T-helper 2 cell treated with Interferon-gamma antibody and Interleukin-4, amounts not matched to agents 5 μg/mL and 100 μg/mL, for 36 hours (primary cell): ENCODE data around the gene STYK1.

Experiments used
- DNase-seq: peaks from one replicate; pipeline ENCODE4 v3.0.0; 2021; ENCODE audit warnings: low spot score
- H3K27ac Mint-ChIP-seq: one replicate; pipeline ENCODE4 v1.8.0; 2021; ENCODE audit warnings: mild to moderate bottlenecking, mixed read lengths
- H3K27me3 Mint-ChIP-seq: one replicate; pipeline ENCODE4 v1.8.0; 2021; ENCODE audit warnings: low read depth, mixed read lengths
- H3K36me3 Mint-ChIP-seq: one replicate; pipeline ENCODE4 v1.8.0; 2021; ENCODE audit warnings: low read depth, mixed read lengths
- H3K4me1 Mint-ChIP-seq: one replicate; pipeline ENCODE4 v1.8.0; 2021; ENCODE audit warnings: low read depth, mixed read lengths
- H3K4me3 Mint-ChIP-seq: one replicate; pipeline ENCODE4 v1.8.0; 2022; ENCODE audit warnings: mild to moderate bottlenecking, moderate library complexity, mixed read lengths
- H3K9me3 Mint-ChIP-seq: one replicate; pipeline ENCODE4 v1.8.0; 2021; ENCODE audit warnings: mixed read lengths

STYK1 gene, protein sequence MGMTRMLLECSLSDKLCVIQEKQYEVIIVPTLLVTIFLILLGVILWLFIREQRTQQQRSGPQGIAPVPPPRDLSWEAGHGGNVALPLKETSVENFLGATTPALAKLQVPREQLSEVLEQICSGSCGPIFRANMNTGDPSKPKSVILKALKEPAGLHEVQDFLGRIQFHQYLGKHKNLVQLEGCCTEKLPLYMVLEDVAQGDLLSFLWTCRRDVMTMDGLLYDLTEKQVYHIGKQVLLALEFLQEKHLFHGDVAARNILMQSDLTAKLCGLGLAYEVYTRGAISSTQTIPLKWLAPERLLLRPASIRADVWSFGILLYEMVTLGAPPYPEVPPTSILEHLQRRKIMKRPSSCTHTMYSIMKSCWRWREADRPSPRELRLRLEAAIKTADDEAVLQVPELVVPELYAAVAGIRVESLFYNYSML

DNA sequence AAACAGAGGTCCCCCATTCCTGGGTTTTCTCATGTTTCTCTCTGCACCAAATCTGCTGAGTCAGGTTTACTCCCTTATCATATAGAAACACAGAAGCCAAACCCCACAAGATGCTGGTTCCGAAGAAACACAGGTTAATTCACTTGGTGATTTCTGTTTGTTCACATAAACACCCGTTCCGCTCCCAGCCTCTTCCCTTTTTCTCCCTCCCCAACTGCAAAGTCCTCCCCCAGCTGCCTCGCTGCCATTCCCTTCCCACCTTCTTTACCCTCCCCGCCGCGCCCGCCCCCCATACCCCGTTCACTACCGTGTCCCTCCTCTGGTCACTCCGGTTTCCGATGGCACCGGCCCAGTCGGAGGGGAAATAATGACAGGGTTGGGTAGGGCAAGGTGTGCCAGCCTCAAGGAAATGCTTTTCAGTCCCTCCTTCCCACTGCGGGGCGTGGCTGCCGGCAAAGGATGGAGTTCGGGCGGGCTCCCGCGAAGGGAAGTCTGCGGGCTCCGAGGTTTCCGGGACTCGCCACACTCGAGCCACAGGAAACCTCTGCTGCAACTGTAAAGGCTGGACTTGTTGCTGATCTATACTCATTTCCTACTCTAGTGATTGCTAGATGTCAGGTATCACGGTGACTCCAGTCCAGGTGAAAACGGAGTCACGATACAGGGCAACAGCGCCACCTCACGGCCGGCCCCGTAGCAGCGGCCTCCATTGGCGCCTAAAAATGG lies at the start of gene STYK1:
STYK1 (minus strand) TSS at position 394 of the 726 bp plus-strand sequence. CDS start 39,434 bp downstream, outside the sequence.
- no peaks in the 10 kb centered on the region for H3K36me3 Mint-ChIP-seq
- no peaks in the 10 kb centered on the region for H3K9me3 Mint-ChIP-seq
- peak; percentile 63 for DNase-seq
- peak within 1 kb of the TSS; percentile 84 for H3K4me3 Mint-ChIP-seq
- H3K27ac Mint-ChIP-seq: peak within 1 kb of the TSS; percentile 53
- H3K4me1 Mint-ChIP-seq: peaks cover 53% of the 10 kb centered on the region
- peaks cover 64% of the 10 kb centered on the region for H3K27me3 Mint-ChIP-seq

- peak; percentile 60 for DNase-seq
- Mint-ChIP-seq H3K9me3 (no peaks in the 10 kb centered on the region), H3K36me3 (peaks cover 2% of the 10 kb centered on the region), H3K27ac (peak within 1 kb of the TSS; percentile 91), H3K4me3 (peak within 1 kb of the TSS; percentile 96), H3K4me1 (peaks cover 33% of the 10 kb centered on the region), H3K27me3 (peaks cover 54% of the 10 kb centered on the region)
These were observed 49.3 kb upstream of the STYK1 start, which contains the start of gene YBX3 for GRCh38 chr12:10722905-10723746. Gene YBX3, minus strand, starts transcription at chr12:10723323. Its CDS starts 212 bp downstream, at chr12:10723111.

DNA sequence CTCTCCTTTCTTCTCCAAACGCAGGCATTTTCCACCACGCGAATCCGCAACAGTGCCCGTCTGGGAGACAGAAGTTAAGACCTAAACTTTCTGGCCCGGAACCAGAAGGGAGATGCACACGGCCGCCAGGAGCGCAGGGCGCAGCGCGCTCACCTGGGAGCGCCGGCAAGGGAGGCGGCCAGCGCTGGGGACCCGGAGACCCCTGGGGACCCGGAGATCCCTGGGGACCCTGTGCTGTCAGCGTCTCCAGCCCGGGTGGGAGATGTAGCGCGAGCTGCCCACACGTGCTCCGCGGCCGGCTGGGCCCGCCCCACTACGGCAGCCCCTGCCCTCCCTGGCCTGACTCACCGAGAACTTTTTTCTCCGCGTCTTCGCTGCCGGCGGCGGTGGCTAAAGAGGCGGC lies 48.7 kb upstream of the STYK1 start:
- peaks cover 2% of the 10 kb centered on the region for H3K36me3 Mint-ChIP-seq
- H3K9me3 Mint-ChIP-seq: no peaks in the 10 kb centered on the region
- DNase-seq: peak; percentile 70
- peak overlapping the region; percentile 96 for H3K4me3 Mint-ChIP-seq
- H3K27me3 Mint-ChIP-seq: peaks cover 48% of the 10 kb centered on the region
- peaks cover 35% of the 10 kb centered on the region for H3K4me1 Mint-ChIP-seq
- peak overlapping the region; percentile 91 for H3K27ac Mint-ChIP-seq

GRCh38 chr12:10721651-10722501 lies 48.0 kb upstream of the STYK1 start:
- peak; percentile 68 for DNase-seq
- Mint-ChIP-seq H3K36me3 (peaks cover 2% of the 10 kb centered on the region), H3K27me3 (peaks cover 42% of the 10 kb centered on the region), H3K9me3 (no peaks in the 10 kb centered on the region), H3K27ac (peak overlapping the region; percentile 91), H3K4me1 (peaks cover 39% of the 10 kb centered on the region), H3K4me3 (peak overlapping the region; percentile 96)

- Mint-ChIP-seq H3K36me3 (peaks cover 2% of the 10 kb centered on the region), H3K9me3 (no peaks in the 10 kb centered on the region), H3K27ac (peak overlapping the region; percentile 51), H3K4me3 (peak overlapping the region; percentile 96), H3K4me1 (peaks cover 42% of the 10 kb centered on the region), H3K27me3 (peaks cover 35% of the 10 kb centered on the region)
- DNase-seq: no peak
These were observed 47.3 kb upstream of the STYK1 start for GRCh38 chr12:10720974-10721650.

GRCh38 chr12:10719482-10719881 lies 45.6 kb upstream of the STYK1 start:
- DNase-seq: no peak
- Mint-ChIP-seq H3K4me3 (no peak overlapping the region), H3K4me1 (peaks cover 50% of the 10 kb centered on the region), H3K27me3 (peaks cover 20% of the 10 kb centered on the region), H3K27ac (no peak overlapping the region), H3K36me3 (peaks cover 7% of the 10 kb centered on the region), H3K9me3 (no peaks in the 10 kb centered on the region)

GRCh38 chr12:10718279-10718821 lies 44.5 kb upstream of the STYK1 start:
- Mint-ChIP-seq H3K4me1 (peaks cover 45% of the 10 kb centered on the region), H3K9me3 (no peaks in the 10 kb centered on the region), H3K27ac (no peak overlapping the region), H3K36me3 (peaks cover 12% of the 10 kb centered on the region), H3K4me3 (no peak overlapping the region), H3K27me3 (peaks cover 8% of the 10 kb centered on the region)
- DNase-seq: no peak

DNA sequence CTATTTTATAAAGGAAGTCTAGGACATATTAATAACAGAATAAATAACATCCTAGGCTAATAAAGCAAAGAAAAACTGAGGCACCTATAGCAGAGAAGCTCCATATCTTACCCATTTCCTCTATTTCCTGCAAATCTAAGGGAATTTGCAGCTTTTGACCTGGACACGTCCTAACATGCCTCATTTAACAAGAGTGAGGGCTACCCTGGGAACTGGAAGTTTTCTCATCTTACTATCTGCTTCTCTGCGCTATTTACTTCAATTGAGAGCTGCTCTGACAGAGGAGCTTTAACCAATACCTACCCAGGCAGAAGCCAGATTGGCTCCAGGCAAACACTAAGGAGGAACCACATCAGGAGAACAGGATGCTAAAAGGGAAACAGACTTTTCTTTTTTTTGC lies 43.6 kb upstream of the STYK1 start:
- Mint-ChIP-seq H3K36me3 (peaks cover 18% of the 10 kb centered on the region), H3K4me1 (peaks cover 45% of the 10 kb centered on the region), H3K4me3 (no peak overlapping the region), H3K27ac (no peak overlapping the region), H3K27me3 (peaks cover 7% of the 10 kb centered on the region), H3K9me3 (no peaks in the 10 kb centered on the region)
- DNase-seq: no peak

DNA sequence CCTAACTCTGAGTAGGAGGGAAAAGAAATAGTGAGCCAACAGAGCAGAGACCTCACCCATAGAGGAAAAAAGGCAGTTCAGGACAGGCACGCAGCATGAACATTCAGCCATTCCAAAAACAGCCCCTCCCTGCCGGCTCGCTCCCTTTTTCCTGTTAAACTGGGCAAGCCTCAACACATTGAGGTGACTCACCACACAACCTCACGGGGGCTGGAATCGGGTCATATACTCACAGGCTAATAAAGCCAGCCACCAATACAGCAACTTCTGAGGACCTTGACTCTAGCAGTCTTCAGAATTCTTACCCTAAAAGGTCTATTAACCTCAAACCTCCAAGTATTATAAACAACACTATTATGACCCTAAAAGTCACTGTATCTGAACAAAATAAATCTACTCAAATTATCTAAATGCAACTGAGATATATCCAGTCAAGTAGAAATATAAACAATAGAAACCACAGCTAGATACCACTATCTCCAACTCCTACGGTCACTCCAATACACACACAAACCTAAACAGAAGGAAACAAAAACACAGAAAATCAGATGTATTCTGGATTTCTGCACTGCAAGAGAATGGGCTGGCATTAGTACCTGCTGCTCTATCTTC lies 43.0 kb upstream of the STYK1 start:
- peaks cover 39% of the 10 kb centered on the region for H3K4me1 Mint-ChIP-seq
- no peaks in the 10 kb centered on the region for H3K9me3 Mint-ChIP-seq
- DNase-seq: no peak
- H3K36me3 Mint-ChIP-seq: peaks cover 17% of the 10 kb centered on the region
- no peak overlapping the region for H3K4me3 Mint-ChIP-seq
- no peak overlapping the region for H3K27ac Mint-ChIP-seq
- peaks cover 2% of the 10 kb centered on the region for H3K27me3 Mint-ChIP-seq

DNA sequence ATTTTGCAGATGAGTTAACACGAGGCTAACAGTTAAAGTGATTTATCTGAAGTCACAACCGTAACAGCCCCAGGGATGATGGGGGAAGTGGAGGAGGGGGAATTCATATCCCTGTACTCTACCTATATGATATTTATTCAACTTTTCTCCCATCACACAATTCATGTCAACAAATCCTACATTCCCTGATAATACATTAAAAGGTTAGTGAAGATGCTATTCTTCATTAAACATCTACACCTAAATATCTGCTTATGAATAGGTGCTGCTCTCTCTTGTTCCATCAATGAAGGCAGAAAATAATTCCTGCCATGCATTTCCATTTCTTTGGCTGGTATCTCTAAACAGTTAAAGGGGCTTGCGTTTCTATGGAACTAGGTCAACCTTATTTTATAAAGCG lies 42.4 kb upstream of the STYK1 start:
- H3K4me1 Mint-ChIP-seq: peaks cover 34% of the 10 kb centered on the region
- H3K9me3 Mint-ChIP-seq: no peaks in the 10 kb centered on the region
- no peak overlapping the region for H3K27ac Mint-ChIP-seq
- no peak for DNase-seq
- H3K27me3 Mint-ChIP-seq: no peaks in the 10 kb centered on the region
- H3K36me3 Mint-ChIP-seq: peaks cover 18% of the 10 kb centered on the region
- no peak overlapping the region for H3K4me3 Mint-ChIP-seq

- Mint-ChIP-seq H3K27ac (no peak overlapping the region), H3K9me3 (no peaks in the 10 kb centered on the region), H3K36me3 (peaks cover 20% of the 10 kb centered on the region), H3K4me3 (no peak overlapping the region), H3K4me1 (peaks cover 28% of the 10 kb centered on the region), H3K27me3 (no peaks in the 10 kb centered on the region)
- DNase-seq: no peak
These were observed 41.6 kb upstream of the STYK1 start for GRCh38 chr12:10715491-10715890.

DNA sequence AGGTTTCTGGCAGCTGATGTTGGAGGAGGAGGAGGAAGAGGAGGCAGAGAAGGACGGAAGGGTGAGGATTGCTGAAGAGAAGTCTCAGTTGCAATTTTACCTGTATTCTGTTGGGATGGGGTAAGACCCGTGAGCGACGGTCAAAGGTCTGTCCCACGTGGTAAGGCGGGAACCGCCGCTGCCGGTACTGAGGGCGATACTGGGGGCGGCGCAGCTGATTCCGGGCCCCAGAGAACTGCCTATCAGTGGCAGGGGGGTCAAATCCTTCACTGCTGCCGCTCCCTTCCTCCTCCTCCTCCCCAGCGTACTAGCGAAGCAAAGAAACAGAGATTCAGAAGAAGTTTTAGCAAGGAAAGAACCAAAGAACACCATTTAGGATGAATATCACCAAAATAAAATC lies 36.0 kb upstream of the STYK1 start:
- H3K4me1 Mint-ChIP-seq: peaks cover 1% of the 10 kb centered on the region
- no peaks in the 10 kb centered on the region for H3K27me3 Mint-ChIP-seq
- H3K9me3 Mint-ChIP-seq: no peaks in the 10 kb centered on the region
- H3K36me3 Mint-ChIP-seq: peaks cover 23% of the 10 kb centered on the region
- H3K4me3 Mint-ChIP-seq: no peak overlapping the region
- no peak for DNase-seq
- no peak overlapping the region for H3K27ac Mint-ChIP-seq
